GM21529 (cell line): ENCODE measurements around the gene STK11.

ENCODE experiments used
- ATAC-seq: cut with Tn5 transposase; IDR thresholded peaks from one replicate; pipeline ENCODE4 v1.9.1; 2021; ENCODE audit not compliant: unreplicated experiment

Gene STK11

GRCh38 chr19:1205114-1206099, at the start of gene STK11:
STK11 (plus strand) TSS chr19:1205778; CDS start chr19:1206914, 1,136 bp downstream.
- ATAC-seq: peak; percentile 77

- ATAC-seq: no peak
These were observed 49.2 kb upstream of the STK11 start for GRCh38 chr19:1156305-1156801.

GRCh38 chr19:1156830-1157615, 48.6 kb upstream of the STK11 start:
- no peak for ATAC-seq

GRCh38 chr19:1157931-1158884, 47.4 kb upstream of the STK11 start:
- no peak for ATAC-seq

- no peak for ATAC-seq
These were observed 46.6 kb upstream of the STK11 start for GRCh38 chr19:1158885-1159448.

GRCh38 chr19:1159864-1160595, 45.5 kb upstream of the STK11 start:
- no peak for ATAC-seq

GRCh38 chr19:1161716-1162115, 43.9 kb upstream of the STK11 start:
- ATAC-seq: no peak

GRCh38 chr19:1162404-1163282, 42.9 kb upstream of the STK11 start:
- no peak for ATAC-seq

- ATAC-seq: no peak
These were observed 42.2 kb upstream of the STK11 start for GRCh38 chr19:1163283-1163933.

GRCh38 chr19:1163934-1164683, 41.5 kb upstream of the STK11 start:
- no peak for ATAC-seq

GRCh38 chr19:1164684-1165531, 40.7 kb upstream of the STK11 start:
- no peak for ATAC-seq

GRCh38 chr19:1166872-1167573, 38.6 kb upstream of the STK11 start:
- ATAC-seq: no peak

- no peak for ATAC-seq
These were observed 37.6 kb upstream of the STK11 start for GRCh38 chr19:1167687-1168571.

- ATAC-seq: no peak
These were observed 36.8 kb upstream of the STK11 start for GRCh38 chr19:1168572-1169410.
